Measurements from ENCODE around the gene EPHA7.

EPHA7 gene

GRCh38 chr6:93365445-93365844, 53.9 kb downstream of the EPHA7 start:
- no peaks in the 10 kb centered on the region for H3K9me3 ChIP-seq (ENCODE audit: control insufficient read depth in 1 of 2, low read length in 2 of 2)
- no peaks in the 10 kb centered on the region for H3K4me1 ChIP-seq (ENCODE audit: control insufficient read depth in 1 of 2, insufficient read depth in 2 of 2, low read length in 2 of 2)
- H3K9ac ChIP-seq (ENCODE audit: low read depth in 1 of 2, low read length in 2 of 2) = no peak overlapping the region
- H3K36me3 ChIP-seq (ENCODE audit: control insufficient read depth in 1 of 2, insufficient read depth in 2 of 2, low read length in 2 of 2) = no peaks in the 10 kb centered on the region
- no peak overlapping the region for H3K27ac ChIP-seq (ENCODE audit: low read depth, low read length)
- H3K27me3 ChIP-seq (ENCODE audit: control insufficient read depth in 1 of 2, insufficient read depth in 2 of 2, low read length in 2 of 2) = no peaks in the 10 kb centered on the region
- no peak overlapping the region for H3K4me3 ChIP-seq (ENCODE audit: low read depth in 1 of 2, low read length in 2 of 2)

GRCh38 chr6:93358435-93358834, 60.9 kb downstream of the EPHA7 start:
- H3K36me3 ChIP-seq (ENCODE audit: control insufficient read depth in 1 of 2, insufficient read depth in 2 of 2, low read length in 2 of 2) = no peaks in the 10 kb centered on the region

GRCh38 chr6:93352604-93353003, 66.8 kb downstream of the EPHA7 start:
- no peaks in the 10 kb centered on the region for H3K36me3 ChIP-seq (ENCODE audit: control insufficient read depth in 1 of 2, insufficient read depth in 2 of 2, low read length in 2 of 2)
- H3K9ac ChIP-seq (ENCODE audit: low read depth in 1 of 2, low read length in 2 of 2) = no peak overlapping the region

More at GRCh38 chr6:93358435-93358834, 60.9 kb downstream of the EPHA7 start:
- Histone ChIP-seq H3K4me1 (ENCODE audit: control insufficient read depth in 1 of 2, insufficient read depth in 2 of 2, low read length in 2 of 2) (no peaks in the 10 kb centered on the region), H3K9ac (ENCODE audit: low read depth in 1 of 2, low read length in 2 of 2) (no peak overlapping the region), H3K27me3 (ENCODE audit: control insufficient read depth in 1 of 2, insufficient read depth in 2 of 2, low read length in 2 of 2) (no peaks in the 10 kb centered on the region), H3K4me3 (ENCODE audit: low read depth in 1 of 2, low read length in 2 of 2) (no peak overlapping the region), H3K27ac (ENCODE audit: low read depth, low read length) (no peak overlapping the region), H3K9me3 (ENCODE audit: control insufficient read depth in 1 of 2, low read length in 2 of 2) (no peaks in the 10 kb centered on the region)

GRCh38 chr6:93351222-93351621, 68.1 kb downstream of the EPHA7 start:
- no peaks in the 10 kb centered on the region for H3K4me1 ChIP-seq (ENCODE audit: control insufficient read depth in 1 of 2, insufficient read depth in 2 of 2, low read length in 2 of 2)
- H3K36me3 ChIP-seq (ENCODE audit: control insufficient read depth in 1 of 2, insufficient read depth in 2 of 2, low read length in 2 of 2) = no peaks in the 10 kb centered on the region
- H3K9me3 ChIP-seq (ENCODE audit: control insufficient read depth in 1 of 2, low read length in 2 of 2) = no peaks in the 10 kb centered on the region
- no peak overlapping the region for H3K4me3 ChIP-seq (ENCODE audit: low read depth in 1 of 2, low read length in 2 of 2)
- H3K9ac ChIP-seq (ENCODE audit: low read depth in 1 of 2, low read length in 2 of 2) = no peak overlapping the region
- no peaks in the 10 kb centered on the region for H3K27me3 ChIP-seq (ENCODE audit: control insufficient read depth in 1 of 2, insufficient read depth in 2 of 2, low read length in 2 of 2)
- H3K27ac ChIP-seq (ENCODE audit: low read depth, low read length) = no peak overlapping the region

More at GRCh38 chr6:93352604-93353003, 66.8 kb downstream of the EPHA7 start:
- H3K4me1 ChIP-seq (ENCODE audit: control insufficient read depth in 1 of 2, insufficient read depth in 2 of 2, low read length in 2 of 2) = no peaks in the 10 kb centered on the region
- H3K27ac ChIP-seq (ENCODE audit: low read depth, low read length) = no peak overlapping the region
- no peaks in the 10 kb centered on the region for H3K9me3 ChIP-seq (ENCODE audit: control insufficient read depth in 1 of 2, low read length in 2 of 2)
- H3K27me3 ChIP-seq (ENCODE audit: control insufficient read depth in 1 of 2, insufficient read depth in 2 of 2, low read length in 2 of 2) = no peaks in the 10 kb centered on the region
- H3K4me3 ChIP-seq (ENCODE audit: low read depth in 1 of 2, low read length in 2 of 2) = no peak overlapping the region

- H3K9me3 ChIP-seq (ENCODE audit: control insufficient read depth in 1 of 2, low read length in 2 of 2) = no peaks in the 10 kb centered on the region
- no peak overlapping the region for H3K27ac ChIP-seq (ENCODE audit: low read depth, low read length)
- H3K27me3 ChIP-seq (ENCODE audit: control insufficient read depth in 1 of 2, insufficient read depth in 2 of 2, low read length in 2 of 2) = no peaks in the 10 kb centered on the region
- no peaks in the 10 kb centered on the region for H3K4me1 ChIP-seq (ENCODE audit: control insufficient read depth in 1 of 2, insufficient read depth in 2 of 2, low read length in 2 of 2)
- H3K4me3 ChIP-seq (ENCODE audit: low read depth in 1 of 2, low read length in 2 of 2) = no peak overlapping the region
- no peak overlapping the region for H3K9ac ChIP-seq (ENCODE audit: low read depth in 1 of 2, low read length in 2 of 2)
- no peaks in the 10 kb centered on the region for H3K36me3 ChIP-seq (ENCODE audit: control insufficient read depth in 1 of 2, insufficient read depth in 2 of 2, low read length in 2 of 2)
Observed at GRCh38 chr6:93350774-93351173, 68.6 kb downstream of the EPHA7 start.

- no peaks in the 10 kb centered on the region for H3K4me1 ChIP-seq (ENCODE audit: control insufficient read depth in 1 of 2, insufficient read depth in 2 of 2, low read length in 2 of 2)
Observed at GRCh38 chr6:93344333-93344835, 75.0 kb downstream of the EPHA7 start.

GRCh38 chr6:93343476-93343875, 75.9 kb downstream of the EPHA7 start:
- Histone ChIP-seq H3K27ac (ENCODE audit: low read depth, low read length) (no peak overlapping the region), H3K9ac (ENCODE audit: low read depth in 1 of 2, low read length in 2 of 2) (no peak overlapping the region), H3K27me3 (ENCODE audit: control insufficient read depth in 1 of 2, insufficient read depth in 2 of 2, low read length in 2 of 2) (no peaks in the 10 kb centered on the region), H3K4me3 (ENCODE audit: low read depth in 1 of 2, low read length in 2 of 2) (no peak overlapping the region), H3K4me1 (ENCODE audit: control insufficient read depth in 1 of 2, insufficient read depth in 2 of 2, low read length in 2 of 2) (no peaks in the 10 kb centered on the region), H3K9me3 (ENCODE audit: control insufficient read depth in 1 of 2, low read length in 2 of 2) (no peaks in the 10 kb centered on the region), H3K36me3 (ENCODE audit: control insufficient read depth in 1 of 2, insufficient read depth in 2 of 2, low read length in 2 of 2) (no peaks in the 10 kb centered on the region)

More at GRCh38 chr6:93344333-93344835, 75.0 kb downstream of the EPHA7 start:
- no peaks in the 10 kb centered on the region for H3K9me3 ChIP-seq (ENCODE audit: control insufficient read depth in 1 of 2, low read length in 2 of 2)
- no peak overlapping the region for H3K27ac ChIP-seq (ENCODE audit: low read depth, low read length)
- H3K36me3 ChIP-seq (ENCODE audit: control insufficient read depth in 1 of 2, insufficient read depth in 2 of 2, low read length in 2 of 2) = no peaks in the 10 kb centered on the region
- no peaks in the 10 kb centered on the region for H3K27me3 ChIP-seq (ENCODE audit: control insufficient read depth in 1 of 2, insufficient read depth in 2 of 2, low read length in 2 of 2)
- no peak overlapping the region for H3K9ac ChIP-seq (ENCODE audit: low read depth in 1 of 2, low read length in 2 of 2)
- no peak overlapping the region for H3K4me3 ChIP-seq (ENCODE audit: low read depth in 1 of 2, low read length in 2 of 2)

GRCh38 chr6:93341900-93342613, 77.3 kb downstream of the EPHA7 start:
- no peaks in the 10 kb centered on the region for H3K9me3 ChIP-seq (ENCODE audit: control insufficient read depth in 1 of 2, low read length in 2 of 2)
- H3K4me3 ChIP-seq (ENCODE audit: low read depth in 1 of 2, low read length in 2 of 2) = no peak overlapping the region
- H3K27me3 ChIP-seq (ENCODE audit: control insufficient read depth in 1 of 2, insufficient read depth in 2 of 2, low read length in 2 of 2) = no peaks in the 10 kb centered on the region
- H3K9ac ChIP-seq (ENCODE audit: low read depth in 1 of 2, low read length in 2 of 2) = no peak overlapping the region
- no peaks in the 10 kb centered on the region for H3K36me3 ChIP-seq (ENCODE audit: control insufficient read depth in 1 of 2, insufficient read depth in 2 of 2, low read length in 2 of 2)
- no peak overlapping the region for H3K27ac ChIP-seq (ENCODE audit: low read depth, low read length)
- H3K4me1 ChIP-seq (ENCODE audit: control insufficient read depth in 1 of 2, insufficient read depth in 2 of 2, low read length in 2 of 2) = no peaks in the 10 kb centered on the region

- H3K9me3 ChIP-seq (ENCODE audit: control insufficient read depth in 1 of 2, low read length in 2 of 2) = no peaks in the 10 kb centered on the region
- no peak overlapping the region for H3K4me3 ChIP-seq (ENCODE audit: low read depth in 1 of 2, low read length in 2 of 2)
- no peak overlapping the region for H3K9ac ChIP-seq (ENCODE audit: low read depth in 1 of 2, low read length in 2 of 2)
- no peaks in the 10 kb centered on the region for H3K36me3 ChIP-seq (ENCODE audit: control insufficient read depth in 1 of 2, insufficient read depth in 2 of 2, low read length in 2 of 2)
- H3K27me3 ChIP-seq (ENCODE audit: control insufficient read depth in 1 of 2, insufficient read depth in 2 of 2, low read length in 2 of 2) = no peaks in the 10 kb centered on the region
- no peak overlapping the region for H3K27ac ChIP-seq (ENCODE audit: low read depth, low read length)
- no peaks in the 10 kb centered on the region for H3K4me1 ChIP-seq (ENCODE audit: control insufficient read depth in 1 of 2, insufficient read depth in 2 of 2, low read length in 2 of 2)
Observed at GRCh38 chr6:93337772-93338394, 81.5 kb downstream of the EPHA7 start.

- H3K4me1 ChIP-seq (ENCODE audit: control insufficient read depth in 1 of 2, insufficient read depth in 2 of 2, low read length in 2 of 2) = no peaks in the 10 kb centered on the region
- H3K9ac ChIP-seq (ENCODE audit: low read depth in 1 of 2, low read length in 2 of 2) = no peak overlapping the region
- H3K9me3 ChIP-seq (ENCODE audit: control insufficient read depth in 1 of 2, low read length in 2 of 2) = no peaks in the 10 kb centered on the region
- no peaks in the 10 kb centered on the region for H3K27me3 ChIP-seq (ENCODE audit: control insufficient read depth in 1 of 2, insufficient read depth in 2 of 2, low read length in 2 of 2)
- H3K27ac ChIP-seq (ENCODE audit: low read depth, low read length) = no peak overlapping the region
- no peak overlapping the region for H3K4me3 ChIP-seq (ENCODE audit: low read depth in 1 of 2, low read length in 2 of 2)
- no peaks in the 10 kb centered on the region for H3K36me3 ChIP-seq (ENCODE audit: control insufficient read depth in 1 of 2, insufficient read depth in 2 of 2, low read length in 2 of 2)
Observed at GRCh38 chr6:93337014-93337413, 82.3 kb downstream of the EPHA7 start.
